NB4 (cell line): ENCODE results near the gene GNAT1.

ENCODE experiments used
- MAX ChIP-seq: IDR thresholded peaks from 2 replicates; pipeline ENCODE4 v1.6.1; 2011; ENCODE audit warnings: low read depth, low read length
- MYC ChIP-seq: IDR thresholded peaks from 2 replicates; pipeline ENCODE4 v1.6.1; 2011; ENCODE audit warnings: low read depth, low read length
- POLR2A ChIP-seq: IDR thresholded peaks from 2 replicates; pipeline ENCODE4 v1.6.1; 2011; ENCODE audit warnings: mild to moderate bottlenecking; ENCODE audit not compliant: insufficient read length; ENCODE audit errors: extremely low read depth
- TF ChIP-seq, protein P1 (sequence below): IDR thresholded peaks from one replicate; pipeline ENCODE4 v1.5.1; 2012; ENCODE audit warnings: low read depth, low read length

DNA sequence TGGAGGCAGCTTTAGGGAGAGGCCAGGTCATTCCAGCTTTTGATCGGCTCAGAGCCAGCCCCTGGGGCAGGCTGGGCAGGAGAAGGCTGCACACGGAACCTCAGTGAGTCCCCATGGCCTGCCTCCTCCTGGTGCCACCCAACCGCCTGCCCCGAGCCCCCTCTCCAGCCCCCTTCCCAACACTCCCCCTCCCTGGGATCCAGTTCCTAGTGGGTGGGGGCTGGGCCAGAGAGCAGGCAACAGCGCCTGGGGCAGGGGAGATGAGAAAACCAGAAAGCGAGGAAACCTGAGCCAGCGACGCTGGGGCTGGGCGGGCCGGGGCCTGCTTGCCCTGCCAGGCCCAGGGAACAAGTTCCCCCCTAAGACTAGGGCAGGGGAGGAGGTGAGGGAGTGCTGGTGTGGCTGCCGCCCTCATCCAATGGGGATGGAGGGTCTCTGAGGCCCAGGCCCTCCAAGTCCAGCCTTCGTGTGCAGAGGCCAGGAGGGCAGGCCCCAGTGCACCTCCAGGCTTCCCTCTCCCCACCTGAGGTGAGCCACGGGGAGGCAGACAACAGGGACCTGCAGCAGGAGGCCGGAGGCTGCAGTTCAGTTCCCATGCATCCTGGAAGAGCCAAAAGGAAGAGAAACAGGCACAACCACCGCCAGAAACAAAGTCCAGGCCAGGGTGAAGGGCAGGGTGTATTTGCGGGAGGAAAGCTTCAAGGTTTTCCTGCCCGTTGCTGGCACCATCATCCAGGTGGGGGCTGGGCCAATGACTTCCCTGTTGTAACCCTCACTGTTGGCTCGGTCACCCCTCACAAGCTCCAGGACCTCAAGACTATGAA lies 40.3 kb upstream of the GNAT1 start:
- TF ChIP-seq, protein P1, sequence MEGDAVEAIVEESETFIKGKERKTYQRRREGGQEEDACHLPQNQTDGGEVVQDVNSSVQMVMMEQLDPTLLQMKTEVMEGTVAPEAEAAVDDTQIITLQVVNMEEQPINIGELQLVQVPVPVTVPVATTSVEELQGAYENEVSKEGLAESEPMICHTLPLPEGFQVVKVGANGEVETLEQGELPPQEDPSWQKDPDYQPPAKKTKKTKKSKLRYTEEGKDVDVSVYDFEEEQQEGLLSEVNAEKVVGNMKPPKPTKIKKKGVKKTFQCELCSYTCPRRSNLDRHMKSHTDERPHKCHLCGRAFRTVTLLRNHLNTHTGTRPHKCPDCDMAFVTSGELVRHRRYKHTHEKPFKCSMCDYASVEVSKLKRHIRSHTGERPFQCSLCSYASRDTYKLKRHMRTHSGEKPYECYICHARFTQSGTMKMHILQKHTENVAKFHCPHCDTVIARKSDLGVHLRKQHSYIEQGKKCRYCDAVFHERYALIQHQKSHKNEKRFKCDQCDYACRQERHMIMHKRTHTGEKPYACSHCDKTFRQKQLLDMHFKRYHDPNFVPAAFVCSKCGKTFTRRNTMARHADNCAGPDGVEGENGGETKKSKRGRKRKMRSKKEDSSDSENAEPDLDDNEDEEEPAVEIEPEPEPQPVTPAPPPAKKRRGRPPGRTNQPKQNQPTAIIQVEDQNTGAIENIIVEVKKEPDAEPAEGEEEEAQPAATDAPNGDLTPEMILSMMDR = no peak
- TF ChIP-seq POLR2A (no peak), MAX (no peak), MYC (no peak)
